Activated CD4-positive, alpha-beta T cell treated with anti-CD3 and anti-CD28 coated beads, Interleukin-2, amount 10 ng/mL, durations not matched to agents 24 days and 14 days (primary cell): Measurements from ENCODE around the gene LMBR1. TPM values are rescaled to one million over a fixed set of nuclear protein-coding genes. Genes with fewer than 3 reads are reported as not detected.
A peak's percentile ranks its signal among the peaks of the same experiment; 100 is the strongest.

Experiments used
- DNase-seq: peaks from one replicate; pipeline ENCODE4 v3.0.0; 2022
- H3K27ac Mint-ChIP-seq: one replicate; pipeline ENCODE4 v1.8.0; 2022; ENCODE audit warnings: mild to moderate bottlenecking, mixed read lengths
- H3K27me3 Mint-ChIP-seq: one replicate; pipeline ENCODE4 v1.8.0; 2022; ENCODE audit warnings: mixed read lengths
- H3K36me3 Mint-ChIP-seq: one replicate; pipeline ENCODE4 v1.8.0; 2022; ENCODE audit warnings: low read depth, mild to moderate bottlenecking, mixed read lengths
- H3K4me1 Mint-ChIP-seq: one replicate; pipeline ENCODE4 v1.8.0; 2021; ENCODE audit warnings: mixed read lengths
- H3K4me3 Mint-ChIP-seq: one replicate; pipeline ENCODE4 v1.8.0; 2022; ENCODE audit warnings: mild to moderate bottlenecking, moderate library complexity, mixed read lengths
- H3K9me3 Mint-ChIP-seq: one replicate; pipeline ENCODE4 v1.8.0; 2021; ENCODE audit warnings: mixed read lengths
- intact Hi-C: fragments of 100-400 bp; cut with micrococcal nuclease; formaldehyde crosslinking; loops from one replicate; pipeline ENCODE4 v1.15.1; 2023
- total RNA-seq: library from RNA; stranded (reverse); gene quantifications from 2 replicates; pipeline ENCODE4 v1.2.3, GENCODE V29; 2022

Gene LMBR1
- total RNA-seq, 1 donor from 2014 or later: 63.6 TPM

DNA sequence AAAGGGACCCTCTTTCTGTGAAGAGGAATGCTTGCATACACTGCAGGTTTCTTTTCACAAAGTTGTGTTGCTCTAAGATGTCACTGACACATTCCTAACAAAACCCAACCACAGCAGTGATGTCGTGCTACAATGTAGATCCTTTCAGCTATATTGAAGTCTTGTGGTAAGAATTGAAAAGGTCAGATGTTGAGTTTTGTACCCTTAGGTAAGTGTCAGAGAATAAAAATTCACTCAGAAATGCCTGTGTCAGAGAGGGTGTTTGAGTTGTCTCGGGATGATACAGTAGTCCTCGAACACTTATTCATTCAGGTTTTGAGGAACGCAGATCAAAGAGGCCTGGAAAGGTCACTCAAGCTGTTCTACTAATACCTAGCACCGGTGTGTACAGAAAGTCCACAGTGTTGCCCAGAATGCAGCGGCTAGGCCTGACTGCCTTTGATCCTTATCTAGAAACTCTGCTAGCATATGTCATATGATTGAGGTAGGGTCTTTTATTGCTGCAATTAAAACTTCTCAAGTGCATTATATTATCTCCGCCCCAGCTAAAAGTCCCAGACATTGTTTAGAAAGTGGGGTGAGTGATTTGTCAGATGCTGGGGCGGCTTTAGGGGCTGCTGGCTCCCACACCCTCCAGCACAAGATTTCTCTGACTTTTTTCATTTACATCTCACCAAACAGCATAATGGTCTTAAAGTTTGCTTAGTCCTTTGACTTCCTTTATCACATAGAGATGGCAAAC is 226.4 kb downstream of the LMBR1 start:
- H3K9me3 Mint-ChIP-seq: no peaks in the 10 kb centered on the region
- DNase-seq: no peak
- no peak overlapping the region for H3K4me3 Mint-ChIP-seq
- H3K27ac Mint-ChIP-seq: no peak overlapping the region
- no peaks in the 10 kb centered on the region for H3K27me3 Mint-ChIP-seq
- peaks cover 3% of the 10 kb centered on the region for H3K36me3 Mint-ChIP-seq
- intact Hi-C loops: no loop called here
- no peaks in the 10 kb centered on the region for H3K4me1 Mint-ChIP-seq

DNA sequence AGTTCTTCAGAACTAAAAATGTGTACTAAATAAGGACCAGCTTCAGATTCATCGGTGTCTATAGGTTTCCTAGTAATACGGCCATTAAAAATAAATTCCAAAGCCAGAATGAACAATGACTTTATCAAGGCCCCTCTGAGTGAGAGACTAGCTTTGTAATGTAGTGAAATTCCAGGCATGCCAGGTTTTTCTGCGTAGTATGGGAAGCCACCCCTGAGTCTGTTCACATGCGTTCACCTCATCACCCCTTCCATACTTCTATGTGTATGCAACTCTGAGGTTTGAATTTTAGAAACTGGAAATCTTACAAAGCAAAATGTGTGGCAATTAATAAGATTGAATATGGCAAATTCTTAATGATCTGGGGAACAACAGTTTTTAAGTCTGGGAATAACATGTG is 227.9 kb downstream of the LMBR1 start:
- H3K27me3 Mint-ChIP-seq: peaks cover 1% of the 10 kb centered on the region
- intact Hi-C loops: no loop called here

DNA sequence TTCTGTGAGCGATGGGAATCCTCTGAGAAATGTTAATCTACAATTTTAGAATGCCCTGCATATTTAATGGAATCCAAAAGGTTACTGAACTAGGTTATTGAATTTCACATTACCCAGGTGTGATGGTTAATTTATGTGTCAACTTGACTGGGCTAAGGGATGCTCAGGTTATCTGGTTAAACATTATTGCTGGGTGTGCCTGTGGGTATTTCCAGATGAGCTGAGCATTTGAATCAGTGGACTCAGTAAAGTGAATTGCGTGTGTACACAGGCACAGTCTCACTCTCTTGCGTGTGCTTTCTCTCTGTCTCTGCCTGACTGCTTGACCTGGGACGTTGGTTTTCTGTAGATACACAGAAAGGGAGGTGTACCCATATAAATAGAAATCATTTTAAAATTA is 230.7 kb downstream of the LMBR1 start:
- H3K27ac Mint-ChIP-seq: no peak overlapping the region
- peaks cover 4% of the 10 kb centered on the region for H3K27me3 Mint-ChIP-seq
- no peaks in the 10 kb centered on the region for H3K9me3 Mint-ChIP-seq
- no peak overlapping the region for H3K4me3 Mint-ChIP-seq
- intact Hi-C loops: no loop called here
- DNase-seq: no peak
- peaks cover 5% of the 10 kb centered on the region for H3K4me1 Mint-ChIP-seq
- peaks cover 1% of the 10 kb centered on the region for H3K36me3 Mint-ChIP-seq

More for the DNA sequence above, 227.9 kb downstream of the LMBR1 start:
- DNase-seq: no peak
- Mint-ChIP-seq H3K36me3 (peaks cover 1% of the 10 kb centered on the region), H3K4me1 (peaks cover under 1% of the 10 kb centered on the region), H3K27ac (no peak overlapping the region), H3K9me3 (no peaks in the 10 kb centered on the region), H3K4me3 (no peak overlapping the region)

DNA sequence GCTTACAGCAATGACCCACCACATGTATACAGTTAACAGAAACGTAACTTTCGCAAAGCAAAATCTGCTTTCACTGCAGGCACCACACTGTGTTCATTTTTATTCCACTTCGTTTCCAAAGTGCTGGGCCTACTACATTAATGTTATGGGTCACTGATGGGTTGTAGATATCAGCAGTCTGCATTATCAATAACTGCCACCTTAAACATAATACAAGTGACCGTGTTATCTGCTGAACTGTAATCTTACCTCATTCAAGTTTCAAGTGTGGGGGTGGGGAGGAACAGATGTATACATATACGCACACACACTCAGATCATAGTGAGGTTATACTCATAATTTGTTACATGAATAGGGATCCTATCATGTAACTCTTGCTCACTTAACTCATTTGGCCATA is 231.3 kb downstream of the LMBR1 start:
- H3K36me3 Mint-ChIP-seq: peaks cover 1% of the 10 kb centered on the region
- no peaks in the 10 kb centered on the region for H3K9me3 Mint-ChIP-seq
- intact Hi-C loops: no loop called here
- H3K4me1 Mint-ChIP-seq: peaks cover 5% of the 10 kb centered on the region
- DNase-seq: no peak
- H3K4me3 Mint-ChIP-seq: no peak overlapping the region
- no peak overlapping the region for H3K27ac Mint-ChIP-seq
- H3K27me3 Mint-ChIP-seq: peaks cover 4% of the 10 kb centered on the region

DNA sequence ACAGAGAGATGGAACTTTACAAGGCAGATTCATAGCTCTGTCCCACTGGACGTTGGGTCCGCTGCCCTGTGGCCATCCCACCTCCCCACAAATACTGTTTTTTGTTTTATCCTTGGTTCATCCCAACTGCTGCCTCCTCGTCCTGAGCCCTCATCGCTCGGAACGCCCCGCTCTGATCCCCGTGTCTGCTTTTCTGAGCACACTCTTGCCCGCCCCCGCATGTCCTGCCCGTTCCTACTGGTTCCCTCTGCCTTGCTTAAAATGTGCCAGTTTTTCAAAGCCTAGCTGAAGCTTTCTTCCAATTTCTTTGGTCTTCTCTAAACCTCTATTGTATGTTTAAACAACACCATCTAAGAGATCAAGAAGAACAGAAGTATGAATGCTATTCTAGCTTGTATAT is 233.0 kb downstream of the LMBR1 start:
- Mint-ChIP-seq H3K27me3 (peaks cover 4% of the 10 kb centered on the region), H3K36me3 (peaks cover 1% of the 10 kb centered on the region), H3K4me1 (peaks cover 9% of the 10 kb centered on the region), H3K4me3 (no peak overlapping the region), H3K9me3 (no peaks in the 10 kb centered on the region), H3K27ac (no peak overlapping the region)
- DNase-seq: no peak
- intact Hi-C loops: no loop called here

DNA sequence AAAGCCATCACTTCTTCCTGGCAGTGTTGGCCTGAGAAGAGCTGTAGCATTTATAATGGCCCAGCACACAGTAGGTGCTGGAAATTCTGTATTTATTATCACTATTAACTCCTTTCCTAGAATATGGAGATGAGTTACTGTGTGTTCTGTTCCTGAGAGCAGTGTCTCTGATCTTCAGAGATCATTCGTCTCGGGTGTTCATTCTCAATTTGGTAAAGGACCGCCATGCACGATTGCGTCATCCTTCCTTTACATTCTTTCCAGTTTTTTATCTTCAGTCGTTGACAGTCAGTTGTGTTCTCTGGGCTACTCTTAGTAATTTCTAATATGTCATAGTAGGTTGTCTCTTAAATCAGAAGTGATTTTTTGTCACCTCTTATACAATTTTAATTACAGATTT is 233.8 kb downstream of the LMBR1 start:
- peaks cover 11% of the 10 kb centered on the region for H3K4me1 Mint-ChIP-seq
- intact Hi-C loops: no loop called here
- H3K27me3 Mint-ChIP-seq: peaks cover 4% of the 10 kb centered on the region

DNA sequence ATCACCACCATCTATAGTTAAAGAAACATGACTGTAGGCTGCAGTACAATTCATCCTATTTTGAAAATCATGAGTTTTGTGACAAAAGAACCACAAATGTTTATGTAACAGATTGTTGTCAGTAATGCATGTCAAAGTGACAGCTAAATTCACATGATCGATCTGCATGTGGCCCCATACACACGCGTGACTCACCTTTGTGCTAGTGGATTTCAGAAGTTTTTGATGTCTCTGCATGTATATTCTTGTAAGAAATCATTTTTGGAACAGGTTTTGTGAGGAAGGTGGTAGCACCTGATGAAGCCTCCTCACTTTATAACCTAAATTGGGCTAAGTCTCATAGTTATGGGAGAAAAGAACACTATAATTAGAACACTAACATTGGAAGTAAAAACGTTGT is 235.3 kb downstream of the LMBR1 start:
- Mint-ChIP-seq H3K27me3 (peaks cover 4% of the 10 kb centered on the region), H3K36me3 (peaks cover 1% of the 10 kb centered on the region), H3K27ac (no peak overlapping the region), H3K4me3 (no peak overlapping the region), H3K4me1 (peaks cover 11% of the 10 kb centered on the region), H3K9me3 (no peaks in the 10 kb centered on the region)
- no peak for DNase-seq
- intact Hi-C loops: no loop called here

More for the DNA sequence above, 233.8 kb downstream of the LMBR1 start:
- Mint-ChIP-seq H3K9me3 (no peaks in the 10 kb centered on the region), H3K27ac (no peak overlapping the region), H3K36me3 (peaks cover 1% of the 10 kb centered on the region), H3K4me3 (no peak overlapping the region)
- DNase-seq: no peak

DNA sequence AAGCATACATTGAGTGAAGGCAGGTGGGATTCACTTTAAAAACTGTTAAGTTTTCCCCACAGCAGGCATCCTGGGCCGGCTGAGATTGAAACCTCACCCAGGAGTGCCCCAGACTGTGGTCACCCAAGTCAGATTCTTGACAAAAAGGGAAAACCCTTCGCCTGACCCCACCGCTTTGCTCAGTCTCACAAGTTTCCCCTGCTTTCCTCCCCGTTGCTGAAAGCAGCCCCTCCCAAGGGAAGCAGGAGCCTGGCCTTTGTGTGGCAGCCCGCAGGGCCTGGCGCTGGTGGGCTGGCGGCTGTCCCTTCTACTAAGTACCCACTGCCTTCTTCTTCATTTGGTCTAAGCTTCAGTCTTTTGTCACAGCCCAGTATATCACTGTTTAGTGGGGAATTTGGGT is 236.4 kb downstream of the LMBR1 start:
- no peak for DNase-seq
- intact Hi-C loops: no loop called here
- Mint-ChIP-seq H3K27ac (no peak overlapping the region), H3K27me3 (peaks cover 4% of the 10 kb centered on the region), H3K9me3 (no peaks in the 10 kb centered on the region), H3K4me1 (peaks cover 11% of the 10 kb centered on the region), H3K4me3 (no peak overlapping the region), H3K36me3 (peaks cover 1% of the 10 kb centered on the region)

DNA sequence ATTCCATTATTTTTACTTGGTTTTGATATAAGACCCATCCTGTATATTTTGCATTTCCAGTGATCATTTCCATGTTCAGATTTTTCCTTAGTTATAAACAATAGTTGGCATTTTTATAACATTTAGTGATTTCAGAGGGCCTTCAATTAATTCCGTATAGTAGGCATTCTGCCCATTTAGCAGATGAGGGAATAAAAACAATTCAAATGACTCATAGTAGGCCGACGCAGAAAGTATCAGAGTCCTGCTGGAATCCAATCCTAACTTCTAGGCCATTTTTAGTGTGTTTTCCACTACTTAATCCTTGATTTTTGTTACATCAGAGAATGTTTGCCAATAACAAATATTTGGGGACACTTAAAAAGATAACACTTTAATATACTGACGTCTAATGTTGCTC is 237.0 kb downstream of the LMBR1 start:
- no peak for DNase-seq
- Mint-ChIP-seq H3K27me3 (peaks cover 4% of the 10 kb centered on the region), H3K4me1 (peaks cover 11% of the 10 kb centered on the region), H3K36me3 (peaks cover 1% of the 10 kb centered on the region), H3K4me3 (no peak overlapping the region), H3K9me3 (no peaks in the 10 kb centered on the region), H3K27ac (no peak overlapping the region)
- intact Hi-C loops: no loop called here

DNA sequence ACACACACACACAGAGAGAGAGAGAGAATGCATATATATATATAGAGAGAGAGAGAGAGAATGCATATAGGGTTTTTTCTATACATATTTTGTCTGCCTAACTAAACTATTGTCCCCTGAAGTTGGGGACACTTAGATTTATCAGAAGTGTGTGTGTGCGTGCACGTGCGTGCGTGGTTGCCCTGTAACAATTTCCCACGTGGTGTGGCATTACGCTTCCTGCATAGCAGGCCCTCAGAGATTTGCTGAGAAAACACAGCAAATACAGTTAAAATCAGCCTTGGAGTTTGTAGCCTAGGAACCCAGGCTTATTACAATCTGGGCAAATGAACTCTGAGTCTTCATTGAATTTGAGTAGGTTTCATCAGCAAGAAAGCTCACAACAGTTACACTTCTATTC is 237.7 kb downstream of the LMBR1 start:
- no peak for DNase-seq
- no peaks in the 10 kb centered on the region for H3K36me3 Mint-ChIP-seq
- H3K27ac Mint-ChIP-seq: no peak overlapping the region
- H3K27me3 Mint-ChIP-seq: peaks cover 10% of the 10 kb centered on the region
- H3K4me1 Mint-ChIP-seq: peaks cover 13% of the 10 kb centered on the region
- no peak overlapping the region for H3K4me3 Mint-ChIP-seq
- no peaks in the 10 kb centered on the region for H3K9me3 Mint-ChIP-seq
- intact Hi-C loops: no loop called here

DNA sequence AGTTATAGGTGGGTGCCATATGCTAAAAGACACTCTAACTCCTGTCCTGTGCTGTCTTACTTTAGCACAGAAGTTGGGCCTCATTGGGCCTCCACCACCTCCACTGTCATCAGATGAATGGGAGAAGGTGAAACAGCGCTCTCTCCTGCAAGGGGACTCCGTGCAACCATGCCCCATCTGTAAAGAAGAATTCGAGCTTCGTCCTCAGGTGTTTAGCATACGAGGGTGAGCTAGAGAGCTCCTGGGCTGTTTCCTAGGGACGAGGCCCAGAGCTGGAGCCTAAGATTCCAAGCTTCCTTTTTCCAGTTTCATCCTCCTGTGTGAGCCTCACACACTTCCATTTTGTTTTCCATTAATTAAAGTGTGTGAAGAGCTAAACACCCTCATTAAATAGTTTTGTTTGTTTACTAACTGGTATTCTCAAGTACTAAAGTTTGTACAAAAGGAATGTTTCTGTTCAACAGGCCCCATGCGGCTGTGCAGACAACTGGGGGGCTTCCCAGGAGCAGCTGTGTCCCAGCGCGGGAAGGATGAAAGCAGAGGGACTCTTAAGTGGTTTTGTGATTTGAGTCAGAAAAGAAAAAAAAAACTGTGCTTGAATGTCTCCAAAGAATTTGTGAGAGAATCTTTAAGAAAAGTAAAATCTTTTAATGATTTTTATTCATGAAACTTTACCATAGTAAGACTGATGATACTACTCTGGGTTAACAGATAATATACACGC is 238.3 kb downstream of the LMBR1 start:
- Mint-ChIP-seq H3K4me1 (peaks cover 13% of the 10 kb centered on the region), H3K27ac (no peak overlapping the region), H3K4me3 (no peak overlapping the region), H3K27me3 (peaks cover 10% of the 10 kb centered on the region), H3K36me3 (no peaks in the 10 kb centered on the region), H3K9me3 (no peaks in the 10 kb centered on the region)
- DNase-seq: no peak
- intact Hi-C loops: no loop called here

DNA sequence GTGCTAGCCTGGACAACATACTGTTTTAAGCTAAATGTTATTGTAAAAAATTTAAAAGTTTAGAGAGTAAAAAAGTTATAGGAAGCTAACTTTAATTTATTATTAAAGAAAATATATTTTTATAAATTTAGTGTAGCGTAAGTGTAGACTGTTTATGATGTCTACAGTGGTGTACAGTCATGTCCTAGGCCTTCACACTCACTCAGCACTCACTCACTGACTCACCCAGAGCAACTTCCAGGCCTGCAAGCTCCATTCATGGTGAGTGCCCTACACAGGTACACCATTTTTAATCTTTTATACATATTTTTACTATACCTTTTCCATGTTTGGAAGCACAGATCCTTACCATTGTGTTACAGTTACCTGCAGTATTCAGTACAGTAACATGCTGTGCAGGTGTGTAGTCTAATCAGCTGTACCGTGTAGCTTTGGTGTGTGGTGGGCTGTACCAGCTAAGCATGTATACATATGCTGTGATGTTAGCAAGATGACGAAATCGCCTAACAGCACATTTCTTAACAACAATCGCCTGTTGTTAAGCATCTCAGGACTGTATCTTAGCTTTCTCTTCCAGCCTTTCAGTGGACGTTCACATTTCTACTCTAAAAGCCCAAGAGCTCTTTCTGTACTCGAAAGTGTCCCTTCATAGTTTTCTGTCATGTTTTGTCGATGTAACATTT is 240.0 kb downstream of the LMBR1 start:
- H3K27me3 Mint-ChIP-seq: peaks cover 20% of the 10 kb centered on the region
- H3K27ac Mint-ChIP-seq: no peak overlapping the region
- no peak overlapping the region for H3K4me3 Mint-ChIP-seq
- peaks cover 11% of the 10 kb centered on the region for H3K4me1 Mint-ChIP-seq
- peaks cover 1% of the 10 kb centered on the region for H3K36me3 Mint-ChIP-seq
- no peaks in the 10 kb centered on the region for H3K9me3 Mint-ChIP-seq
- DNase-seq: no peak
- intact Hi-C loops: no loop called here

DNA sequence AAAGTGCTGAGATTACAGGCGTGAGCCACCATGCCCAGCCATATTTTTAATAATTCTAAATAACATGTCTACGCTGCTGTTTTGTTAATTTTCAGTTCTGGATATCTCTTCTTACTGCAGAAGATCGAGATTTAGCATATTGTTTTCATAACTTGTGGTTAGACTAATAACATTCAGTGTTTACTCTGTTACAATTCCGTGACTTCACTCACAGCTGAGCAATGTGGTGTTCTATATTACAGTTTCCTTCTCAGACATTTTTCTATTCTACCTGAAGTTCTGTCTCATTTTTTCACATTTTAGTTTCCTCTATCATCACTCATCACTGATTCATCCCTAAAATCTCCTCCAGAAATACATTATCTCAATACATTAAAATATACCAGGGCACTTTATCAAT is 241.5 kb downstream of the LMBR1 start:
- H3K27me3 Mint-ChIP-seq: peaks cover 29% of the 10 kb centered on the region
- no peak for DNase-seq
- intact Hi-C loops: no loop called here
- no peak overlapping the region for H3K27ac Mint-ChIP-seq
- H3K36me3 Mint-ChIP-seq: peaks cover 4% of the 10 kb centered on the region
- H3K9me3 Mint-ChIP-seq: peaks cover 6% of the 10 kb centered on the region
- H3K4me1 Mint-ChIP-seq: peaks cover 11% of the 10 kb centered on the region
- H3K4me3 Mint-ChIP-seq: no peak overlapping the region

DNA sequence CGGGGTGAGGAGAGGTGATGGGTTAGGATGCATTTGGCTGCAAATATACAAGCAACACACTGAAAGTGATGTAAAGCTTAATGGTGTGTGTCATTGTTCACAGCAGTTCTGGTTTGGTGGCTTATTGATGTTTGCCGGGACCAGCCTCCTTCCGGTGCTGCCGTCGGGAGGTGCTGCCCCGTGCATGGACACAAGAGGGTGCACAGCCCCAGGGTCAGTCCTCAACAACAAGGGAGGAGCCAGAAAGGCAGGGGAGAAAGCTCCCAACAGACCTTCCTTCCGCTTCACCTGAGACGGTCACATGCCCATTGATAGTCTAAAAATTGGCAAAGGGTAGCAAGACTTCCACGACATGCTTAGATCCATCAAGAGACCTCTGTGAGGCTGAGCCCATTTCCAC is 242.9 kb downstream of the LMBR1 start:
- peaks cover 6% of the 10 kb centered on the region for H3K9me3 Mint-ChIP-seq
- H3K36me3 Mint-ChIP-seq: peaks cover 7% of the 10 kb centered on the region
- DNase-seq: peak; percentile 72
- no peak overlapping the region for H3K27ac Mint-ChIP-seq
- H3K4me1 Mint-ChIP-seq: peaks cover 8% of the 10 kb centered on the region
- H3K27me3 Mint-ChIP-seq: peaks cover 36% of the 10 kb centered on the region
- intact Hi-C loops: loop anchor here (1.0 kb wide), 1 partner anchor 167 kb away; no protein-coding TSS in a partner anchor
- H3K4me3 Mint-ChIP-seq: no peak overlapping the region
